COR-L47 (cell line): ENCODE measurements around the gene ANK3.

Experiments
- DNase-seq: peaks from one replicate; lab custom pipeline; 2025; lab: John Stamatoyannopoulos, UW

The ANK3 gene

GRCh38 chr10:60413306-60414012 lies 23.8 kb upstream of the ANK3 start:
- no peak for DNase-seq

GRCh38 chr10:60410970-60411369 lies 21.3 kb upstream of the ANK3 start:
- DNase-seq: no peak

GRCh38 chr10:60409202-60409601 lies 19.5 kb upstream of the ANK3 start:
- no peak for DNase-seq

DNA sequence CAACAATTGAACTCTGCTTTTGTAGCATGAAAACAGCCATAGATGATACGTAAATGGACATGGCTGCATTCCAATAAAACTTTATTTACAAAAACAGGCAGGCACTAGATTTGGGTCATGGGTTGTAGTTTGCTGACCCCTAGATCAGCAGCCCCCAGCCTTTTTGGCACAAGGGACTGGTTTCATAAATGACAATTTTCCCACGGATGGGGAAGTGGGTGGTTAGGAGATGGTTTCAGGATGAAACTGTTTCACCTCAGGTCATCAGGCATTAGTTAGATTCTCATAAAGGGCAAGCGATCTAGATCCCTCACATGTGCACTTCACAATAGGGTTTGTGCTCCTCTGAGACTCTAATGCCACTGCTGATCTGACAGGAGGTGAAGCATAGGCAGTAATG lies 16.5 kb upstream of the ANK3 start:
- DNase-seq: no peak

GRCh38 chr10:60405172-60405571 lies 15.5 kb upstream of the ANK3 start:
- no peak for DNase-seq

- DNase-seq: no peak
Observed at GRCh38 chr10:60403168-60403873, 13.6 kb upstream of the ANK3 start.

DNA sequence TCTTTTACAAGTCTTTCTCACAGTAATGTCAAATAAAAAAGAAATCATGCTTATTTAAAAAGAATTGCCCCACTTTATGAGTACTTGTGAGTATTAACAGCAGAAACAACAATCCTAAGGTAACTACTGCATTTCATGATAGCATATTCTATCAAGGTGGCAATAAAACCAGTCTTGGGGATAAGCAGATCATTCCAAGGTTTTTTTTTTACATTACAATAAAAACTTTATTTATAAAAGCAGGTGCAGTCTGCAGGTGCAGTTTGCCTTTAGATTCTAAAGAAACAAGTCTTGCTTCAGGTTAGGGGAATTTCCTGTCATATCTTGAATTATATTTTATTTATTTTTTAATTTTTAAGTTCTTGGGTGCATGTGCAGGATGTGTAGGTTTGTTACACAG lies 10.7 kb upstream of the ANK3 start:
- DNase-seq: no peak

- peak; percentile 52 for DNase-seq
Observed at GRCh38 chr10:60399328-60399727, 9.7 kb upstream of the ANK3 start.

GRCh38 chr10:60397792-60398191 lies 8.1 kb upstream of the ANK3 start:
- no peak for DNase-seq

GRCh38 chr10:60396766-60397165 lies 7.1 kb upstream of the ANK3 start:
- DNase-seq: no peak

DNA sequence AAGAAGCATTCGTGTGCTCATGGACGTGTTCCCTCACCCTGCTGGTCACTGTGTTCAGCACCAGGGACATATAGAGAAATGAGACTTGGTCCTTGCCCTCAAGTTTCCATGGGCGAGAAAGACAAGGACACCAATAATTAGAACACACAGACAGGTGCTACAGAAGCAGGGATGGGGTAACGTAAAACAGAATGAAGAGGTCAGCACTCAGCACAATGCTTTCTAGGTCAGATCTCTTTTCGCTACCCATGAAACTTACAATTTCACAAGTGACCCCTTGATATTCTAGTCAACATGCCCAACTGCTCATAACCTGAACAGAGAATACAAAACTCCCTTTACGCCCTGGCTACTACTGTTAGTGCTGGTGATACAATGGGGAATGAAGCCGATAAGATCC lies 6.0 kb upstream of the ANK3 start:
- no peak for DNase-seq

GRCh38 chr10:60394446-60394845 lies 4.8 kb upstream of the ANK3 start:
- no peak for DNase-seq

DNA sequence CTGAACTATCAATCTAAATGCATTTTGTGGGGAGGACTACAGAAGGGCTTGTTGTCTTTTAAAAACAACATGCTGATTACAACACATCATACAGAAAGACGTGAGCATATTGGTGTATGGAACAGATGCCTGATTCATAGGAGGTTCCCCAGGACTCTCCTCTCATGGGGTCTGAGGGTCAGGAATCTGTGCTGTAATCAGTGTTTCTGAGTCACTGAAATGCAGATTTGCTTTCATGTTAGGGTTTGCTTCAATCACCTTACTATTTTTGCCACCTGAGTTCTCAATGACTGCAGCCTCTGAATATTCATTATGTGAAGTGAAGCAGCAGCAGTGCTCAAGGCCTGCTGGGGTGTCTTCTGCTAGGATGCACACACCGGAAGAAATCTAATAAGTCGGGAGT lies 550 bp upstream of the ANK3 start:
- no peak for DNase-seq

DNA sequence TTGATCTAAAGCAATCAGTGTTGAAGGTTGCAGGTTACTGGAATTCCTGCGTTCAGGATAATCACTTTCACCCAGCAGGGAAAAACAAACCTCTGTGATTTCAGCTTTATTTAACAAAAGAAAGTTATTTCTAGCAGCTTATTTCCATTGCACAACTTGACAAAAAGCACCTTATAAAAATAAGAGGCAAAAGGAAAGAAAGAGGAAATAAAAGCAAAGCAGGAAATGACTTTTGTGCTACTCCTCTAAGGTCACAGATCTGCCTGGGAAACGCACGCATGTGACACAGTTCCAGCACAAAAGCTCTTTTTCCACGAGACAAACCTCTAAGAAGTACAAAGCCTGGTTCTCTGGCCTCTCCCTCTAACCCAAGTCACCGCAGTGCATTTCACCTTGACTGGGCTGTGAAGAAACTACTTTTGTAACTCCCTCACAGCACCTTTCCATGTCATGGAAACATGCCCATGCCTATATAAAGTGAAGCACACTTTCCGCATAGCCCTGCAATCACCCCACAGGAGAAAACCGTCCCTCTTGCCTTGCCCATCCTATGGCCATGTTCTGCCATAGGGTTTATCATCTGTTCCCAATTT lies 870 bp downstream of the ANK3 start:
- DNase-seq: no peak

- DNase-seq: no peak
Observed at GRCh38 chr10:60388116-60388625, 1.5 kb downstream of the ANK3 start.

GRCh38 chr10:60387531-60387930 lies 2.1 kb downstream of the ANK3 start:
- DNase-seq: peak; percentile 78

- DNase-seq: no peak
Observed at GRCh38 chr10:60385399-60385738, 4.3 kb downstream of the ANK3 start.

GRCh38 chr10:60384708-60385398 lies 4.8 kb downstream of the ANK3 start:
- no peak for DNase-seq

DNA sequence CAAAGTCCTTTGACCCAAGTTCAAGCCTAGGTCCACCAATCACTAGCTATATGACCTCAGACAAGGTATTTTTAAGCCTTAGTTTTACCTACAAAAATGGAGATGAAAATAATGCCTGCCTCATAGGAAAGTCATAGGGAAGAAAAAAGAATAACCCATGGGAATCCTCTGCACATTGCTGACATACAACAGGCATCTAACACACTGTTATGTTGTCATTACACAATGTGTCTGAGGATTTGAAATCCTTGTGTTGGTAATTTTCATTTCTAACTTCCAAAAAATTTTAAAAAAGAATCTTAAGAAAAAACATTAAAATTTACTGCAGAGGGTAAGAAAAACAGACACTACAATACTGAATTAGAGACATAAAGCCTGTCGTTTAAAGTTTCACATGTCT lies 5.7 kb downstream of the ANK3 start:
- no peak for DNase-seq

- DNase-seq: no peak
Observed at GRCh38 chr10:60382946-60383681, 6.6 kb downstream of the ANK3 start.

DNA sequence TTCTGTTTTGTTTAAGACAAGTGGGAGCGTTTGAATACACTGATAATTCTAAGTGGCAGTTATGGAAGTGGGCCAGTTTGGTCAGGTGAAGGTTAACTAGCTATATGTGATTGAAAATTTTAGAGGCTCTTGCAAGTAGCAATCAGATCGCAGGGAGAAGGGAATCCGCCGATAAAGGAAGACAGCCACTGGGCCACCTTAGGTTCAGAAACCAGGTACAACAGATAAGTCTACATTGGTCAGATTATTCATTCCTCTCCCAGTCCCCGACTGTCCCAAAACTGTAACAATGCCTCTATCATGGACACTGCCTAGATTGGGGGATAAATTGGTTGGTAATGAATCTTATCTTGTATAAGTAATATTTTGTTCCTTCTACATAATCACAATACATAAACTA lies 8.9 kb downstream of the ANK3 start:
- no peak for DNase-seq

GRCh38 chr10:60377955-60378354 lies 11.7 kb downstream of the ANK3 start:
- no peak for DNase-seq
